OCI-LY1 (cell line): ENCODE results near the gene SIRPG.

Experiments
- H2AFZ ChIP-seq: fragments of 200-600 bp; sonication (generic), shearing (Covaris generic); 2 replicates; pipeline ENCODE4 v1.6.0; 2014; ENCODE audit warnings: antibody characterized with exemption, mild to moderate bottlenecking, low read length
- H3F3A ChIP-seq: fragments of 200-600 bp; sonication (generic), shearing (Covaris generic); 2 replicates; pipeline ENCODE4 v1.6.0; 2014; ENCODE audit warnings: mild to moderate bottlenecking, antibody characterized with exemption, low read length, moderate library complexity; ENCODE audit not compliant: insufficient read depth
- H3K27ac ChIP-seq: fragments of 200-600 bp; sonication (generic); 2 replicates; pipeline ENCODE4 v1.5.1; 2014; ENCODE audit warnings: low read length, mixed run types, mild to moderate bottlenecking, low read depth; ENCODE audit not compliant: poor library complexity, severe bottlenecking
- H3K27me3 ChIP-seq: fragments of 200-600 bp; sonication (generic); 2 replicates; pipeline ENCODE4 v1.6.0; 2014; ENCODE audit warnings: antibody characterized with exemption, mild to moderate bottlenecking, low read length, moderate library complexity; ENCODE audit not compliant: insufficient read depth
- H3K36me3 ChIP-seq: fragments of 200-600 bp; sonication (generic); 2 replicates; pipeline ENCODE4 v1.6.1; 2014; ENCODE audit warnings: mild to moderate bottlenecking, antibody characterized with exemption, low read length, moderate library complexity, mixed read lengths; ENCODE audit not compliant: insufficient read depth
- H3K4me1 ChIP-seq: fragments of 200-600 bp; sonication (generic); 2 replicates; pipeline ENCODE4 v1.5.1; 2014; ENCODE audit warnings: mild to moderate bottlenecking, low read length, moderate library complexity; ENCODE audit not compliant: insufficient read depth, severe bottlenecking
- H3K4me2 ChIP-seq: fragments of 200-600 bp; sonication (generic), shearing (Covaris generic); 2 replicates; pipeline ENCODE4 v1.6.1; 2014; ENCODE audit warnings: low read length
- H3K4me3 ChIP-seq: fragments of 200-600 bp; sonication (generic); 2 replicates; pipeline ENCODE4 v1.5.1; 2014; ENCODE audit warnings: low read length, low read depth, mild to moderate bottlenecking, mixed read lengths; ENCODE audit not compliant: poor library complexity, severe bottlenecking
- H3K79me2 ChIP-seq: fragments of 200-600 bp; shearing (Covaris generic); 2 replicates; pipeline ENCODE4 v1.6.1; 2016; ENCODE audit warnings: mixed run types, low read length, mixed read lengths; ENCODE audit not compliant: insufficient read depth
- H3K9ac ChIP-seq: fragments of 200-600 bp; sonication (generic), shearing (Covaris generic); 2 replicates; pipeline ENCODE4 v1.6.1; 2014; ENCODE audit warnings: mild to moderate bottlenecking, low read length, mixed read lengths
- H3K9me2 ChIP-seq: fragments of 200-600 bp; sonication (generic), shearing (Covaris generic); 2 replicates; pipeline ENCODE4 v1.6.1; 2014; ENCODE audit warnings: low read depth, mild to moderate bottlenecking, low read length, mixed read lengths
- H3K9me3 ChIP-seq: fragments of 200-600 bp; shearing (Covaris generic); 2 replicates; pipeline ENCODE4 v1.6.1; 2014; ENCODE audit warnings: low read length, mixed read lengths
- H4K20me1 ChIP-seq: fragments of 200-600 bp; sonication (generic), shearing (Covaris generic); 2 replicates; pipeline ENCODE4 v1.6.0; 2016; ENCODE audit warnings: mild to moderate bottlenecking, low read length; ENCODE audit not compliant: insufficient read depth
- CTCF ChIP-seq: fragments of 200-600 bp; sonication (generic), shearing (Covaris generic); IDR thresholded peaks from 2 replicates; pipeline ENCODE4 v1.5.1; 2017; ENCODE audit warnings: mild to moderate bottlenecking, antibody characterized with exemption, low read length, moderate library complexity, mixed read lengths
- EZH2 ChIP-seq: fragments of 200-600 bp; sonication (generic), shearing (Covaris generic); IDR thresholded peaks from 2 replicates; pipeline ENCODE4 v1.8.0; 2017; ENCODE audit warnings: borderline replicate concordance, mixed run types, mild to moderate bottlenecking, antibody characterized with exemption, low read length, moderate library complexity, mixed read lengths

SIRPG gene

GRCh38 chr20:1687053-1687452, 29.5 kb upstream of the SIRPG start:
- H3K4me3 ChIP-seq, result no peak overlapping the region
- no peaks in the 10 kb centered on the region for H3K79me2 ChIP-seq
- no peaks in the 10 kb centered on the region for H3K27me3 ChIP-seq
- H3K27ac ChIP-seq, result no peak overlapping the region
- H3K9ac ChIP-seq, result no peak overlapping the region
- H3K4me2 ChIP-seq, result no peak overlapping the region
- H2AFZ ChIP-seq, result no peak overlapping the region
- TF ChIP-seq EZH2, result no peak
- TF ChIP-seq CTCF, result no peak
- H3K36me3 ChIP-seq, result no peaks in the 10 kb centered on the region
- no peaks in the 10 kb centered on the region for H4K20me1 ChIP-seq
- H3K9me2 ChIP-seq, result no peaks in the 10 kb centered on the region
- no peaks in the 10 kb centered on the region for H3K4me1 ChIP-seq
- H3K9me3 ChIP-seq, result 0 out of 2 replicates have a peak, but pooled peaks cover 3% of the 10 kb centered on the region
- no peaks in the 10 kb centered on the region for H3F3A ChIP-seq

GRCh38 chr20:1686151-1686748, 28.7 kb upstream of the SIRPG start:
- Histone ChIP-seq H3K79me2 (no peaks in the 10 kb centered on the region), H4K20me1 (no peaks in the 10 kb centered on the region), H3K9me2 (no peaks in the 10 kb centered on the region), H3K27ac (no peak overlapping the region), H3K9me3 (0 out of 2 replicates have a peak, but pooled peaks cover 3% of the 10 kb centered on the region), H3K4me1 (no peaks in the 10 kb centered on the region), H3K9ac (no peak overlapping the region), H3K4me3 (no peak overlapping the region), H3K4me2 (no peak overlapping the region), H3F3A (no peaks in the 10 kb centered on the region), H2AFZ (no peak overlapping the region), H3K36me3 (no peaks in the 10 kb centered on the region), H3K27me3 (no peaks in the 10 kb centered on the region)
- TF ChIP-seq CTCF, result no peak
- TF ChIP-seq EZH2, result no peak

GRCh38 chr20:1685304-1686052, 27.9 kb upstream of the SIRPG start:
- H3F3A ChIP-seq, result no peaks in the 10 kb centered on the region
- TF ChIP-seq EZH2 (no peak), CTCF (no peak)

More at GRCh38 chr20:1685304-1686052, 27.9 kb upstream of the SIRPG start:
- Histone ChIP-seq H4K20me1 (no peaks in the 10 kb centered on the region), H3K27ac (no peak overlapping the region), H3K79me2 (no peaks in the 10 kb centered on the region), H3K9me3 (0 out of 2 replicates have a peak, but pooled peaks cover 3% of the 10 kb centered on the region), H3K4me2 (no peak overlapping the region), H3K9ac (no peak overlapping the region), H3K36me3 (no peaks in the 10 kb centered on the region), H3K9me2 (no peaks in the 10 kb centered on the region), H3K27me3 (no peaks in the 10 kb centered on the region), H3K4me1 (no peaks in the 10 kb centered on the region), H3K4me3 (no peak overlapping the region), H2AFZ (no peak overlapping the region)
